Neural crest cell (in vitro differentiated cells): Measurements from ENCODE around the gene FBXL7. TPM values are rescaled to one million over a fixed set of nuclear protein-coding genes. Genes with fewer than 3 reads are reported as not detected.

Experiments
- DNase-seq: peaks from one replicate; pipeline ENCODE4 v3.0.0; 2021; ENCODE audit warnings: low read depth, mixed read lengths, low spot score
- H3K27ac Mint-ChIP-seq: one replicate; pipeline ENCODE4 v1.8.0; 2021; ENCODE audit warnings: mild to moderate bottlenecking, mixed read lengths; ENCODE audit not compliant: unreplicated experiment
- H3K27me3 Mint-ChIP-seq: 2 replicates; pipeline ENCODE4 v1.8.0; 2021; ENCODE audit warnings: low read depth, mild to moderate bottlenecking, mixed read lengths
- H3K36me3 Mint-ChIP-seq: 2 replicates; pipeline ENCODE4 v1.8.0; 2021; ENCODE audit warnings: low read depth, mild to moderate bottlenecking, mixed read lengths
- H3K4me1 Mint-ChIP-seq: 2 replicates; pipeline ENCODE4 v1.8.0; 2021; ENCODE audit warnings: mixed read lengths
- H3K4me3 Mint-ChIP-seq: one replicate; pipeline ENCODE4 v1.8.0; 2021; ENCODE audit warnings: mild to moderate bottlenecking, mixed read lengths
- H3K9me3 Mint-ChIP-seq: 2 replicates; pipeline ENCODE4 v1.8.0; 2021; ENCODE audit warnings: mixed read lengths
- total RNA-seq: library from RNA; stranded (reverse); gene quantifications from 2 replicates; pipeline ENCODE4 v1.2.1, GENCODE V29; 2021
- TF ChIP-seq, protein P1 (sequence below): fragments of 200-600 bp; sonication (generic); conservative IDR thresholded peaks from 2 replicates; pipeline ENCODE4 v1.5.0; 2021; ENCODE audit warnings: antibody characterized with exemption, mild to moderate bottlenecking

Gene FBXL7
- total RNA-seq, 1 donor from 2014 or later = 20.8 TPM

DNA sequence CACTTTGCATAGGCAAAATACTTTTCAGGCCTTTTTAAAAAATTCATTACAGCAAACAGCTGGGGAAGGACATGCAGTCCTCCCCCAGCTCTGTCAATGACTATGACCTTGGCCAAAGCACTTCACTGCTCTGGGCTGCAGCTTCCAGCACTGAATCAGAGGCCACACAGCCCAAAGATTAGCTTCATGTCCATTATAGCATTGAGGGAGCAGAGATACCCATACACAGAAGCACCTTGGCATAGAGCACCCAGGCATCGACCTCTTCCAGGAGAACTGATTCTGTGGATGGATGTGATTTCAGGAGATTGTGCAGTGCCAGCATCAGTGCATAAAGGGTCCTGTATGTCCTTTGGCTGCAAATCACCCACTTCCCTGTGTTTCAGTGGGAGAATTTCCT lies 437.7 kb downstream of the FBXL7 start:
- DNase-seq = no peak
- Mint-ChIP-seq H3K4me1 (peaks cover 8% of the 10 kb centered on the region), H3K4me3 (no peak overlapping the region), H3K9me3 (no peaks in the 10 kb centered on the region), H3K36me3 (peaks cover 41% of the 10 kb centered on the region), H3K27ac (peak overlapping the region; percentile 62), H3K27me3 (no peaks in the 10 kb centered on the region)
- TF ChIP-seq, protein P1, sequence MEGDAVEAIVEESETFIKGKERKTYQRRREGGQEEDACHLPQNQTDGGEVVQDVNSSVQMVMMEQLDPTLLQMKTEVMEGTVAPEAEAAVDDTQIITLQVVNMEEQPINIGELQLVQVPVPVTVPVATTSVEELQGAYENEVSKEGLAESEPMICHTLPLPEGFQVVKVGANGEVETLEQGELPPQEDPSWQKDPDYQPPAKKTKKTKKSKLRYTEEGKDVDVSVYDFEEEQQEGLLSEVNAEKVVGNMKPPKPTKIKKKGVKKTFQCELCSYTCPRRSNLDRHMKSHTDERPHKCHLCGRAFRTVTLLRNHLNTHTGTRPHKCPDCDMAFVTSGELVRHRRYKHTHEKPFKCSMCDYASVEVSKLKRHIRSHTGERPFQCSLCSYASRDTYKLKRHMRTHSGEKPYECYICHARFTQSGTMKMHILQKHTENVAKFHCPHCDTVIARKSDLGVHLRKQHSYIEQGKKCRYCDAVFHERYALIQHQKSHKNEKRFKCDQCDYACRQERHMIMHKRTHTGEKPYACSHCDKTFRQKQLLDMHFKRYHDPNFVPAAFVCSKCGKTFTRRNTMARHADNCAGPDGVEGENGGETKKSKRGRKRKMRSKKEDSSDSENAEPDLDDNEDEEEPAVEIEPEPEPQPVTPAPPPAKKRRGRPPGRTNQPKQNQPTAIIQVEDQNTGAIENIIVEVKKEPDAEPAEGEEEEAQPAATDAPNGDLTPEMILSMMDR = no peak

DNA sequence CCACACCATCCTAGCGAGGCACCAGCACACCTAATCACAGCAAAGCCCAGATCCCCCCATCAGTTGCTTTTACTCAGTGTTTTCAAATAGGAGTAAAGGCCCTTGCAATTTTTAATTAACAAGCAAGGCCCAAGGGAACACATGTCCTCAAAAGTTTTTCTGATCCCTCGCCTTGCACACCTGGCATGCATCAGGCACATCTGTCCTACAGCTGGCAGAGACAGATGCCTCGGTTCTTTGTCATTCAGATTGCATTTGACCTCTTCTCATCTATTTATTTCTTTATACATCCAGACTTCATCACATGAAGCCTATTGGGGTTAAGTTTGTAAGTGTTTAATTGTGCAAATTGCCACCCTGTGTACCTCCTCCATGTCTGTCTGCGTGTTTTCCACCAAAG lies 438.2 kb downstream of the FBXL7 start:
- DNase-seq = no peak
- Mint-ChIP-seq H3K27me3 (no peaks in the 10 kb centered on the region), H3K36me3 (peaks cover 41% of the 10 kb centered on the region), H3K4me3 (no peak overlapping the region), H3K27ac (peak overlapping the region; percentile 5), H3K9me3 (no peaks in the 10 kb centered on the region), H3K4me1 (peaks cover 6% of the 10 kb centered on the region)
- TF ChIP-seq, protein P1 = no peak

DNA sequence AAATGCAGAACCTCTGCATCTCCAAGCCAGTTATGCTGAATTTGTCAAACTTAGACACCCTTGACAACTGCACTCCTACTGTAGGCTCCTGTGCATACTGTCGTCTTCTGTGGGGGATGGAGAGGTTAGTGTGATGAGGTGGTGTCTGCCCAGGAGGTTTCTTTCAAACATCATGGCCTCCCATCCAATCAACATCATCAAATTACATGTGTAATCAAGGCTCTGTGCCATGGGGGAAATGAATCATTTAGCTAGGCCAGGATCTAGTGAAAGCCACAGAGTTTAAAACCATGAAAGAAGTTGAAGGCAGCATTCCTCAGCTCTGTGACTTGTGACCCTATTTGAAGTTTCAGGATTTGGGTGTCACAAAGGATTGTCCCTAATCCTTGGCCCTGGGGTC lies 439.0 kb downstream of the FBXL7 start:
- peaks cover 44% of the 10 kb centered on the region for H3K36me3 Mint-ChIP-seq
- no peaks in the 10 kb centered on the region for H3K9me3 Mint-ChIP-seq
- TF ChIP-seq, protein P1 = no peak
- no peaks in the 10 kb centered on the region for H3K27me3 Mint-ChIP-seq
- H3K27ac Mint-ChIP-seq = no peak overlapping the region
- H3K4me3 Mint-ChIP-seq = no peak overlapping the region
- DNase-seq = no peak
- no peaks in the 10 kb centered on the region for H3K4me1 Mint-ChIP-seq

DNA sequence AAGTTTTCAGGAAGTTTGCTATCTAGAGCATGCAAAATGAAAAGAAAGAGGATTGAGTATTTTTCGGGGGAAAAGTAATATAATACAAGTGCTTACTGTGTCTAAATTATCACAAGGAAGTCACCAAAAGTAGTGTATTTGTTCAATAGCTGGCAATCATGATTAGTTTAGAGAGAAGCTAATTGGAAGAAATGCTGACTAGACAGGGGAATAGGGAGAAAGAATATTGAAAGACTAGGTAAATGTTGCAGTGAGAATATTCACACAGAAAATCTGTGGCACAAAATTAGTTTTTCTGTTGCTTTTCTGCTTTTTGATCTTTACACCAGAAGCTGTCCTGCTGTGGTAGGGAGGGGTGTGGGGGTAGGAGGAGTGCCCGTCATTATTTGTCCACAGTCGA lies 440.9 kb downstream of the FBXL7 start:
- no peak for DNase-seq
- Mint-ChIP-seq H3K36me3 (peaks cover 42% of the 10 kb centered on the region), H3K27me3 (no peaks in the 10 kb centered on the region)

DNA sequence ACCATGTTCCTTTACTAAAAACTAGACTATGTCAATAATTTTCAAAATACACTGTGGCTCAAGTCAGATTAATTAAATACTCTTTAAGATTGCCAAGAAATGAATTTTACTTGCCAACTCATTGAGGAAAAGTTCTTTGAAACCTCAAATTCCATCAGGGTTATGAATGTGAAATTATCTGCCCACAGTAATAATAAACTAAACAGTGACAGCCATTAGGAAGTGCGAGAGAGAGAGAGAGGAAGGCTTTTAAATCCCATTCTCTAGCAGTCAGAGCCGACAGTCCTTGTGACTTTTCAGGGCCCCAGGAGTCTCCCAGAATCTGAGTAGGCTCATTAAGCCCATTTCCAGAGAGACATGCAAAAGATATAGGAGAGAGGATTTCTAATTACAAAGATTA lies 443.5 kb downstream of the FBXL7 start:
- peaks cover 26% of the 10 kb centered on the region for H3K36me3 Mint-ChIP-seq
- DNase-seq = no peak
- TF ChIP-seq, protein P1 = no peak
- no peaks in the 10 kb centered on the region for H3K27me3 Mint-ChIP-seq
- no peak overlapping the region for H3K27ac Mint-ChIP-seq
- H3K4me1 Mint-ChIP-seq = no peaks in the 10 kb centered on the region
- no peak overlapping the region for H3K4me3 Mint-ChIP-seq
- H3K9me3 Mint-ChIP-seq = no peaks in the 10 kb centered on the region

More for the DNA sequence above, 440.9 kb downstream of the FBXL7 start:
- H3K4me3 Mint-ChIP-seq = no peak overlapping the region
- H3K27ac Mint-ChIP-seq = no peak overlapping the region
- H3K9me3 Mint-ChIP-seq = no peaks in the 10 kb centered on the region
- no peaks in the 10 kb centered on the region for H3K4me1 Mint-ChIP-seq
- TF ChIP-seq, protein P1 = no peak

DNA sequence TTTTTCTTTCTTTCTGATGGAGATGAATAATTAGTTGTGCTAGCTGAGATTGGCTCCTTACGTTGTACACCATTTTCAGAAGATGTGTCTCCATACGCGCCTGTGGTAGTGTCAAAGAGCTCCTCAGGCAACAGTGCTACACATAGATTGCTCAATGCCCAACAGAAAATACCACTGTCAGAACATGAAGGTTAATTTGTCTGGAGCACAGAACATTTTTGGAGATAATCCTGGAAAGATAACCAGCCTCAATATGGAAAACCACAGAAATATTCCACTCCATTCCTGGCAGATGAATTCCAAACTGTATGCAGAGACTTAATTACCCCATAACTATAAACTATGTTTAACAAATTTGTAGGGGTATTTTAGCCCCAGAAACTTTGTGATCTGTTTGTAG lies 446.0 kb downstream of the FBXL7 start:
- H3K27ac Mint-ChIP-seq = no peak overlapping the region
- no peaks in the 10 kb centered on the region for H3K9me3 Mint-ChIP-seq
- H3K4me3 Mint-ChIP-seq = no peak overlapping the region
- H3K36me3 Mint-ChIP-seq = peaks cover 16% of the 10 kb centered on the region
- TF ChIP-seq, protein P1 = no peak
- no peak for DNase-seq
- no peaks in the 10 kb centered on the region for H3K4me1 Mint-ChIP-seq
- H3K27me3 Mint-ChIP-seq = no peaks in the 10 kb centered on the region
